Epidermal melanocyte (primary cell): ENCODE results near the gene FAM149B1.

ENCODE experiments used
- DNase-seq: peaks from one replicate; pipeline ENCODE4 v3.0.0; 2011; ENCODE audit warnings: low spot score; ENCODE audit not compliant: insufficient read length

FAM149B1 gene

DNA sequence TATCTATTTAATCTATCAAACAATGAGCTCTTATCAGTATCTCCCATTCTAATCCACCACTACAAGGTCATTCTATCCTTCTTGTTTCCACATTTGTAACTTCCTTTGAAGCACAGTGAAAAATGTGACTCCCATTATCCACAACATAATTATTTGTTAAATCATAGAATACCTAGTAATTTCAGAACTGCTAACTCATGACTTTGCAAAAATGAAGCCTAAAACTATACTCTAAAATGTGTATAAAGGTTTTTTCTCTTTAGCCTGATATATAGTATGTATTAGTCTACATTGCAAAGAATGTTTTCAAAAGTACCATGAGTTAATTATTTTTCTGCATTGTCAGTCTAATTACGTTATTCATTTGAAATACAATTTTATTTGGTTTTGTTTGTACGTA, 96.5 kb downstream of the FAM149B1 start:
- DNase-seq = no peak

DNA sequence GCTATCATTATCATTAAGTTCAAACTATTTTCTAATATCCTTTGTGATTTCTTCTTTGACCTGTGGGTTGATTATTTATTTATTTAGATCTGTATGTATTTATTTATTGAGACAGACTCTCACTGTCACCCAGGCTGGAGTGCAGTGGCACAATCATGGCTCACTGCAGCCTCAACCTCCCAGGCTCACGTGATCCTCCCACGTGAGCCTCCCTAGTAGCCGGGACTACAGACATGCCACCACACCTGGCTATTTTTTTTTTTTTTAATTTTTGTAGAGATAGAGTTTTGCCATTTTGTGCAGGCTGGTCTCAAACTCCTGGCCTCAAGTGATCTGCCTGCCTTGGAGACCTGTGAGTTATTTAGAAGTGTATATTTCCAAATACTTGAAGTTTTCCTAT, 113.2 kb downstream of the FAM149B1 start:
- DNase-seq = no peak

DNA sequence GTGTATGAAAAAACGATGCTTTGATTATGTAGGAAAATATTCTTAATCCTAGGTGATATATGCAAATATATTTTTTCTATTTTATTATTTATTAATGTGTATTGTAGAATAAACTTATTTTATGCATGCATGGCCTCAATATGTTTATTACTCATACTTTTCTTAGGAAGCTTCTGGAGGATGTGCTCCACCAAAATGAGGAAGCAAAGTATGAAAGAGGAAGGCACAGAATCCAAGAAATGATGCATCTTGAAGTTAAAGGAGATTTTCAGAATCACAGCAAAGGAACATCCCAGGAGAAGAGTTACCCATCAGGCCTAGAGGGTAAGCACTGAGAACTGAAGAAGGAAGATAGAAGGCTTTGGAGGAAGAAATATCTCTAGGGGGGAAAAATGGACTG, 119.5 kb downstream of the FAM149B1 start:
- DNase-seq = no peak

- DNase-seq = no peak
These were observed 122.0 kb downstream of the FAM149B1 start for GRCh38 chr10:73289958-73290357.

DNA sequence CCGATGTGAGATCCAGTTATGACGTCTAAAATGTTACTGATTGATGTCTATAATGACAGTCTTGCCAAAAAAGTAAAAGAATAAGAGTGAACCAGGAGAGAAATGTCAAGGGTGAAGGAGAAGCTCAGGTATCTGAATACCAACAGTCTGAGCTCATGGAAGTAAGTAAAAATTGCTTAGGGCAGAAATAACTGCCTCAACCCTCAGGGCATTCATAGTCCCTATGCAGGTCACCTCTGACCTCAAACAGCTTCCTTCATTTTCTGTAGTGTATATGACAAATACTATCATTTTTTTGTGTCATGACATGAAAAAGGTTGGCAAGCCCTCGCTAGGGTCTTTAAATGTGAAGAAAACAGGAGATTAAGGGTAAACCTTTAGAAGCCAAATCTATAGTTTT, 125.5 kb downstream of the FAM149B1 start:
- DNase-seq = no peak
